ENCODE results near the gene LMCD1.

The LMCD1 gene

DNA sequence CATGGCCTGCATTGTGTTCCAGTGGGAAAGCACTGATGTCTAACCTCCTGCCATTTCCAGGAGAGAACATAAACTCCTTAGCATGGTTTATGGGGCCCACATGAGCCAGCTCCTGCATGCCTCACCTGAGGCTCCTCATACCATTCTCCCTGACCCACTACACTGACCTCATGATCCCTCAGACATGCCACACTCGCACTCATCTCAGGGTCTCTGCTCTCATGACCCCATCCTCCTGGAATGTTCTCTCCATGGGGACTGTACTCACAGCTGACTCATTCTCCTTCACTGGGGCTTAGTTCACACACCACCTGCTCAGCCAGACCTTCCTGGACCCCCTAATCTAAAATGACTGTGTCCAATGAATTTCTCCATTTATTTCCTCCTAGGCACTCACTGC lies 4.0 kb upstream of the LMCD1 start:
- no peaks in the 10 kb centered on the region for H3K9me3 ChIP-seq (ENCODE audit: insufficient read depth, low read length)
- H3K27me3 ChIP-seq (ENCODE audit: low read length), result no peaks in the 10 kb centered on the region
- no peak overlapping the region for H3K9ac ChIP-seq (ENCODE audit: low read length)
- no peaks in the 10 kb centered on the region for H4K20me1 ChIP-seq (ENCODE audit: low read depth, low read length)
- no peak overlapping the region for H3K27ac ChIP-seq (ENCODE audit: low read depth, low read length)
- no peak overlapping the region for H3K4me2 ChIP-seq (ENCODE audit: low read depth, low read length, poor library complexity, severe bottlenecking)
- H3K79me2 ChIP-seq (ENCODE audit: insufficient read depth, low read length), result no peaks in the 10 kb centered on the region
- H3K4me3 ChIP-seq (ENCODE audit: insufficient read depth, low read length, poor library complexity, severe bottlenecking), result no peak overlapping the region
- H2AFZ ChIP-seq (ENCODE audit: low read depth, low read length, severe bottlenecking), result no peak overlapping the region
- no peak for TF ChIP-seq EZH2phosphoT487 (conservative IDR thresholded peaks at IDR 0.05; ENCODE audit: low read length)
- TF ChIP-seq, protein P1, sequence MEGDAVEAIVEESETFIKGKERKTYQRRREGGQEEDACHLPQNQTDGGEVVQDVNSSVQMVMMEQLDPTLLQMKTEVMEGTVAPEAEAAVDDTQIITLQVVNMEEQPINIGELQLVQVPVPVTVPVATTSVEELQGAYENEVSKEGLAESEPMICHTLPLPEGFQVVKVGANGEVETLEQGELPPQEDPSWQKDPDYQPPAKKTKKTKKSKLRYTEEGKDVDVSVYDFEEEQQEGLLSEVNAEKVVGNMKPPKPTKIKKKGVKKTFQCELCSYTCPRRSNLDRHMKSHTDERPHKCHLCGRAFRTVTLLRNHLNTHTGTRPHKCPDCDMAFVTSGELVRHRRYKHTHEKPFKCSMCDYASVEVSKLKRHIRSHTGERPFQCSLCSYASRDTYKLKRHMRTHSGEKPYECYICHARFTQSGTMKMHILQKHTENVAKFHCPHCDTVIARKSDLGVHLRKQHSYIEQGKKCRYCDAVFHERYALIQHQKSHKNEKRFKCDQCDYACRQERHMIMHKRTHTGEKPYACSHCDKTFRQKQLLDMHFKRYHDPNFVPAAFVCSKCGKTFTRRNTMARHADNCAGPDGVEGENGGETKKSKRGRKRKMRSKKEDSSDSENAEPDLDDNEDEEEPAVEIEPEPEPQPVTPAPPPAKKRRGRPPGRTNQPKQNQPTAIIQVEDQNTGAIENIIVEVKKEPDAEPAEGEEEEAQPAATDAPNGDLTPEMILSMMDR (IDR thresholded peaks at IDR 0.05; ENCODE audit: insufficient read depth, low read length, poor library complexity, severe bottlenecking), result no peak
- H3K36me3 ChIP-seq (ENCODE audit: low read length), result no peaks in the 10 kb centered on the region
- no peaks in the 10 kb centered on the region for H3F3A ChIP-seq (ENCODE audit: insufficient read depth)
- no peaks in the 10 kb centered on the region for H3K9me2 ChIP-seq (replicated peaks; ENCODE audit: insufficient read depth, low read length)

DNA sequence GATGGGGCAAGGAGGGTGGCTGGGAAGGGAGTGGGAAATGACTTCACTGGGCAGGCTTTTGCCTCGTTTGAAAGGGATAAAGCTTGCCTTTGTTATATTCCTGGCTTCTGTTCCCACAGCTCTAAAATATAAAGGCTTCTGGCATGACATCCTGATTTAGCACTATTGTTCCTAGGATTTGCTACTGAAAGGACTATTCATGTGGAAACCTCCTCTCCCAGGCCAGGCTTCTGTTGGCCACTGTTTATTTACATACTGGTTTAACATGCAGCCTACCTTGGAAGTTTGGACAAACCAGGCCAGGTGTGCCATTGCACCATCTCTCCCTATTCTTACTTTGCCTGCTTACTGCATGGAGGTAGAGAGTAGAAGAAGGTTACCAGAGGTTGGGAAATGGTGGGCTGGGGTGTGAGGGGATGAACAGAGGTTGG lies 2.4 kb upstream of the LMCD1 start:
- TF ChIP-seq, protein P1 (IDR thresholded peaks at IDR 0.05; ENCODE audit: insufficient read depth, low read length, poor library complexity, severe bottlenecking), result no peak
- no peak for TF ChIP-seq EZH2phosphoT487 (conservative IDR thresholded peaks at IDR 0.05; ENCODE audit: low read length)
- no peak overlapping the region for H3K4me2 ChIP-seq (ENCODE audit: low read depth, low read length, poor library complexity, severe bottlenecking)
- H3K27me3 ChIP-seq (ENCODE audit: low read length), result no peaks in the 10 kb centered on the region

GRCh38 chr3:8500319-8500988 lies 1.2 kb upstream of the LMCD1 start:
- no peaks in the 10 kb centered on the region for H3K27me3 ChIP-seq (ENCODE audit: low read length)
- H3F3A ChIP-seq (ENCODE audit: insufficient read depth), result no peaks in the 10 kb centered on the region
- no peaks in the 10 kb centered on the region for H3K9me2 ChIP-seq (replicated peaks; ENCODE audit: insufficient read depth, low read length)
- no peaks in the 10 kb centered on the region for H3K36me3 ChIP-seq (ENCODE audit: low read length)
- H3K9me3 ChIP-seq (ENCODE audit: insufficient read depth, low read length), result no peaks in the 10 kb centered on the region
- no peaks in the 10 kb centered on the region for H4K20me1 ChIP-seq (ENCODE audit: low read depth, low read length)
- no peak overlapping the region for H3K9ac ChIP-seq (ENCODE audit: low read length)
- no peak overlapping the region for H3K4me3 ChIP-seq (ENCODE audit: insufficient read depth, low read length, poor library complexity, severe bottlenecking)
- H3K4me2 ChIP-seq (ENCODE audit: low read depth, low read length, poor library complexity, severe bottlenecking), result no peak overlapping the region
- TF ChIP-seq EZH2phosphoT487 (conservative IDR thresholded peaks at IDR 0.05; ENCODE audit: low read length), result no peak
- TF ChIP-seq, protein P1 (IDR thresholded peaks at IDR 0.05; ENCODE audit: insufficient read depth, low read length, poor library complexity, severe bottlenecking), result no peak
- H3K79me2 ChIP-seq (ENCODE audit: insufficient read depth, low read length), result no peaks in the 10 kb centered on the region
- no peak overlapping the region for H3K27ac ChIP-seq (ENCODE audit: low read depth, low read length)
- H2AFZ ChIP-seq (ENCODE audit: low read depth, low read length, severe bottlenecking), result no peak overlapping the region

More for the DNA sequence above, 2.4 kb upstream of the LMCD1 start:
- no peak overlapping the region for H3K27ac ChIP-seq (ENCODE audit: low read depth, low read length)
- H3K4me3 ChIP-seq (ENCODE audit: insufficient read depth, low read length, poor library complexity, severe bottlenecking), result no peak overlapping the region
- H3K9me3 ChIP-seq (ENCODE audit: insufficient read depth, low read length), result no peaks in the 10 kb centered on the region
- no peak overlapping the region for H3K9ac ChIP-seq (ENCODE audit: low read length)
- no peaks in the 10 kb centered on the region for H3K9me2 ChIP-seq (replicated peaks; ENCODE audit: insufficient read depth, low read length)
- no peaks in the 10 kb centered on the region for H4K20me1 ChIP-seq (ENCODE audit: low read depth, low read length)
- H3K79me2 ChIP-seq (ENCODE audit: insufficient read depth, low read length), result no peaks in the 10 kb centered on the region
- H2AFZ ChIP-seq (ENCODE audit: low read depth, low read length, severe bottlenecking), result no peak overlapping the region
- H3F3A ChIP-seq (ENCODE audit: insufficient read depth), result no peaks in the 10 kb centered on the region
- H3K36me3 ChIP-seq (ENCODE audit: low read length), result no peaks in the 10 kb centered on the region
